M059J (cell line): ENCODE results near the gene AWAT2. TPM values are rescaled to one million over a fixed set of nuclear protein-coding genes. Genes with fewer than 3 reads are reported as not detected.
"Not testable (repeated sequence)": the region's sequence is repeated elsewhere in the genome, so short reads cannot be mapped to it uniquely, and the experiment has no call there.

Experiments
- DNase-seq: peaks from one replicate; pipeline ENCODE4 v3.0.0-alpha.2; 2012; ENCODE audit warnings: low read depth
- total RNA-seq: library from RNA; depleted of rRNA; stranded (reverse); fragments of >200 nt; shearing (Covaris generic); gene quantifications from 2 replicates; pipeline ENCODE4 v1.2.3, GENCODE V29; 2014

The AWAT2 gene
- total RNA-seq, 1 experiment from 2014 or later: not detected

GRCh38 chrX:70041993-70042392 lies 7.7 kb downstream of the AWAT2 start:
- DNase-seq: no peak

GRCh38 chrX:70039758-70040157 lies 10.0 kb downstream of the AWAT2 start:
- peak; percentile 6 for DNase-seq

GRCh38 chrX:70038951-70039350 lies 10.8 kb downstream of the AWAT2 start:
- no peak for DNase-seq

GRCh38 chrX:70038515-70038914 lies 11.2 kb downstream of the AWAT2 start:
- no peak for DNase-seq

GRCh38 chrX:70034646-70035045 lies 15.1 kb downstream of the AWAT2 start:
- DNase-seq: no peak

- peak; percentile 20 for DNase-seq
These were observed 16.2 kb downstream of the AWAT2 start for GRCh38 chrX:70033348-70034051.

GRCh38 chrX:70032792-70033191 lies 16.9 kb downstream of the AWAT2 start:
- DNase-seq: no peak

GRCh38 chrX:70030301-70030767 lies 19.4 kb downstream of the AWAT2 start:
- DNase-seq: peak; percentile 51

GRCh38 chrX:70029863-70030262 lies 19.9 kb downstream of the AWAT2 start:
- DNase-seq: no peak

- DNase-seq: no peak
These were observed 22.9 kb downstream of the AWAT2 start for GRCh38 chrX:70026851-70027200.

GRCh38 chrX:70026112-70026850 lies 23.5 kb downstream of the AWAT2 start:
- peak; percentile 6 for DNase-seq

GRCh38 chrX:70025464-70025863 lies 24.3 kb downstream of the AWAT2 start:
- no peak for DNase-seq

- no peak for DNase-seq
These were observed 27.1 kb downstream of the AWAT2 start for GRCh38 chrX:70022616-70023015.

GRCh38 chrX:70016513-70016912 lies 33.2 kb downstream of the AWAT2 start:
- DNase-seq: no peak

- no peak for DNase-seq
These were observed 36.0 kb downstream of the AWAT2 start for GRCh38 chrX:70013466-70014381.

- no peak for DNase-seq
These were observed 37.0 kb downstream of the AWAT2 start for GRCh38 chrX:70012756-70013155.

- no peak for DNase-seq
These were observed 39.8 kb downstream of the AWAT2 start for GRCh38 chrX:70009970-70010369.

- no peak for DNase-seq
These were observed 40.7 kb downstream of the AWAT2 start for GRCh38 chrX:70009049-70009448.

GRCh38 chrX:70007946-70008345 lies 41.8 kb downstream of the AWAT2 start:
- no peak for DNase-seq

- no peak for DNase-seq
These were observed 47.9 kb downstream of the AWAT2 start for GRCh38 chrX:70001708-70002341.

- no peak for DNase-seq
These were observed 48.5 kb downstream of the AWAT2 start for GRCh38 chrX:70001269-70001668.

- DNase-seq: not testable (repeated sequence)
These were observed 51.4 kb downstream of the AWAT2 start for GRCh38 chrX:69998299-69998698.
